Measurements from ENCODE around the gene CSMD2. TPM values are rescaled to one million over a fixed set of nuclear protein-coding genes. Genes with fewer than 3 reads are reported as not detected.

The CSMD2 gene
- total RNA-seq, 1 donor from 2014 or later: under 0.01 TPM

DNA sequence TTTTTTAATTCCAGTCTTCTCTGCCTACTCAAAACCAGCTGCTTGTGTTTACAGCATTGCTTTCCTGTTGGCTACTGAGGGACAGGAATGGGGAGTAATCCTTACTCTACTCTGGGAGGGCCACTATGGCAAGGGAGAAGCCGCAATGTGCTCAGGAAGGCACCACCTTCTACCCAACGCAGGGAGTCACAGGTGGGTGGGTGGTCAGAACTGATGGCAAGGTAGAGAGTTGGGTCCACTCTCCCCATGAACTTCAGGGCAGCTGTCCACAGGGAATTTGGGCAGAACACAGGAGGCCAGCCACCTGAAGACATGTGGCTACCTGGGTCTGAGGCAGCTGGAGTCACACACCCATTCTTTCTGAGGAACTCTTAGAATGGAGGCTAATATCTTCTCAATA is 341.6 kb downstream of the CSMD2 start:
- DNase-seq (ENCODE audit: low read depth in 2 of 2): no peak

DNA sequence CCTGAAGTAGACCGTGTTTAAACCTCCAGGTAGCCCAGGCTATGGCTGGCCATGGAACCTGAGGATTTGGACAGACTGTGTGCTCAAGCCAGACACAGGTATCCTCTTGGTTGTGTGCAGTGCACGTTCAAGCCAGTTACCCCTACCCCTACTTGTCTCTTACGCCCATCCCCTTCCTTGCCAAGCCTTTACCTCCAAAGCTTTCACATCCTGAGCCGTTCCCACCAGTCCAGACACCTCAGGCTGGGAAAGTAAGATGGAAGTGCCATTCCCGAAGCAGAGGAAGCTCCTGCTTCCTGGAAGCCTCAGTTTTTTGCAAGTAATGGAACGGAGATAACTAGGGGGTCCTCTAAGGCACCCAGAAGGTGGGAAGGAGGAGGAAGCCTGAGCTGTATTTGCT is 342.6 kb downstream of the CSMD2 start:
- no peak for DNase-seq (ENCODE audit: low read depth in 2 of 2)

GRCh38 chr1:33821291-33821690 is 343.7 kb downstream of the CSMD2 start:
- no peak for DNase-seq (ENCODE audit: low read depth in 2 of 2)

GRCh38 chr1:33820804-33821203 is 344.2 kb downstream of the CSMD2 start:
- no peak for DNase-seq (ENCODE audit: low read depth in 2 of 2)

GRCh38 chr1:33819913-33820311 is 345.1 kb downstream of the CSMD2 start:
- DNase-seq (ENCODE audit: low read depth in 2 of 2): no peak

GRCh38 chr1:33819290-33819912 is 345.6 kb downstream of the CSMD2 start:
- no peak for DNase-seq (ENCODE audit: low read depth in 2 of 2)

- DNase-seq (ENCODE audit: low read depth in 2 of 2): no peak
These were observed 347.0 kb downstream of the CSMD2 start for GRCh38 chr1:33818071-33818470.

DNA sequence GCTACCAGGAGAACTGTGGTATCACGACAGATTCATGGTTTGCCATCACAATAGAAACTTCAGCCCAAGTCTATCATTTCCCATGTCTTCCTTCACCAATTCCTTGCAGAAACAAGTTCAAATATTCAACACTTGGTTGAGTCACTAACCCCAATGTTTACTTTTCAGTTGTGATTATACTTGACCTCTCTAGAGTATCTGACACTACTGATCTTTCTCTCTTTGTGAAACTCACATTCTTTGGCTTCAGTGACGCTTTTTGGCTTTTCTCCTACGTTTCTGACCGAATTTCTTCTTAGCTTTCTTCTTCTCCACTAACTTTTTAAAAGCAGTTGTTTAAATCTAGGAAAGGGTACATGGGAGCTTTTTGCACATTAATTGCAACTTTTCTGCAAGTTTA is 350.0 kb downstream of the CSMD2 start:
- DNase-seq (ENCODE audit: low read depth in 2 of 2): no peak

GRCh38 chr1:33814166-33814565 is 350.9 kb downstream of the CSMD2 start:
- DNase-seq (ENCODE audit: low read depth in 2 of 2): no peak

DNA sequence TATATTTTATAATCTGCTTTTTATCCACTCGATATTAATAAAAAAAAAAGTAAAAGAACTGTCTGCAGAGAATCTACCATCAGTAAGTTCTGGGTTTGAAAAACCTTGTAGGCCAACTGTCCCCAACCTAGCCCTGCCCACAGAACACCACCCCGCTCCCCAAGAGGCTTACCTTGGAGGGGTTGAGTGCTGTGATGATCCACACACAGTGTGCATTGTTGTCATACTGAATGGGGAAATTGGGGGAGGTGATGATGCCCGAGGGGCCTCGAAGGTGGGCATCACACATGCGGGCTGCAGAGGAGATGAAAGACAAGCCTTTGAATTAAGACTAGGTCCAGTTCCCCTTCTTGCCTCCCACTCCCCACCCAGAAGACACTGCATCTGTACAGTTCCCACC is 354.5 kb downstream of the CSMD2 start:
- no peak for DNase-seq (ENCODE audit: low read depth in 2 of 2)

GRCh38 chr1:33805988-33806387 is 359.0 kb downstream of the CSMD2 start:
- DNase-seq (ENCODE audit: low read depth in 2 of 2): no peak

GRCh38 chr1:33802268-33802667 is 362.8 kb downstream of the CSMD2 start:
- DNase-seq (ENCODE audit: low read depth in 2 of 2): no peak

DNA sequence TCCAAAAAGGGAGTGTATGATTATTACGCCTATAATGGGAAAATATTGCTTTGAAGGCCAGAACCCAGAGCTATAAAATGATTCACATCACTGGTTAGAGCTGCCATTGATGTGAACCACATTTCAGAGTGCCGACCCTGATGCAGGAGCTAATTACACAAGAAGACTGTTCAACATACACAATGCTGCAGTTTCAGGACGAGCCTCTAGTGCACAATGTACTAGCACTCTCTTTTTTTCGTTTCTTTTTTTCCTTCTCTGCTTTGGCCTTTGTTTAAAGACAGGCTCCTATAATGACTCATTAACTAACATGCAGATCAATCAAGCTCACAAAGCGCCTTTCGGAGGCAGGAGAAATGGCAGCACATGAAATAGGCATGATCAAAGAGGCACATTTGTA is 367.2 kb downstream of the CSMD2 start:
- no peak for DNase-seq (ENCODE audit: low read depth in 2 of 2)

DNA sequence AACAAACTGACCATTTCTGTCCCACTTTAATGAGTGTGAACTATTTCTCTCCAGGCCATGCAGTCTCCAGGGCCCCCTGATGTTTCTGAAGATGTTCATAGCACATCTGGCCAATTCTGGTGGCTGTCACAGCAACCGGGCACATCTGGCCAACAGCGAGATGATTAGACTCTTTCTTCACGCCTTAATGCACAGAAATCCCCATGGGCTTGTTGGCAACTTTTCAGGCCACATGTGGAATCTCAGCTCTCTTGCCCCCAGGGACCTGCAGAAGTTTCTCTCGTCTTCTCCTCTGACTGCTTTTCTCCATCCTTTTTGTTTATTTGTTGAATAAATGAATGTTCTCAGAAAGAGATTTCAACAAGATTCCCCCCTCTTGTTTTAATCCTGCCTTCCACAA is 372.4 kb downstream of the CSMD2 start:
- DNase-seq (ENCODE audit: low read depth in 2 of 2): no peak

GRCh38 chr1:33792216-33792615 is 372.8 kb downstream of the CSMD2 start:
- DNase-seq (ENCODE audit: low read depth in 2 of 2): no peak

DNA sequence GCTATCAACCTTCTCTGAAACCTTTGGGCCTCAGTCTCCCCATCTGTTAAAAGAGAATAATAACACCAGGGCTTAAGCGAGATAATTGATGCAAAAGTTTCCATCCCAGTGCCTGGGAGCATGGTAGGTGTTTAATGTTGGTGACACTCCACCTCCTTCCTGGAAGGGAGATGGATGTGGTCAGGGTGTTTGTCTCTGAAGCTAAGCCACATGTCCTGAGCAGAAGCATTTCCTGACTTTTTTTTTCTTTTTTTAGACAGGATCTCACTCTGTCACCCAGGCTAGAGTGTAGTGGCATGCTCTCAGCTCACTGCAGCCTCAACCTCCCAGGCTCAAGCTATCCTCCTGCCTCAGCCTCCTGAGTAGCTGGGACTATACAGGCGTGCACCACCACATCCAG is 373.8 kb downstream of the CSMD2 start:
- no peak for DNase-seq (ENCODE audit: low read depth in 2 of 2)

GRCh38 chr1:33790577-33790976 is 374.5 kb downstream of the CSMD2 start:
- DNase-seq (ENCODE audit: low read depth in 2 of 2): no peak

- no peak for DNase-seq (ENCODE audit: low read depth in 2 of 2)
These were observed 380.2 kb downstream of the CSMD2 start for GRCh38 chr1:33784876-33785275.

- no peak for DNase-seq (ENCODE audit: low read depth in 2 of 2)
These were observed 382.3 kb downstream of the CSMD2 start for GRCh38 chr1:33782776-33783175.

DNA sequence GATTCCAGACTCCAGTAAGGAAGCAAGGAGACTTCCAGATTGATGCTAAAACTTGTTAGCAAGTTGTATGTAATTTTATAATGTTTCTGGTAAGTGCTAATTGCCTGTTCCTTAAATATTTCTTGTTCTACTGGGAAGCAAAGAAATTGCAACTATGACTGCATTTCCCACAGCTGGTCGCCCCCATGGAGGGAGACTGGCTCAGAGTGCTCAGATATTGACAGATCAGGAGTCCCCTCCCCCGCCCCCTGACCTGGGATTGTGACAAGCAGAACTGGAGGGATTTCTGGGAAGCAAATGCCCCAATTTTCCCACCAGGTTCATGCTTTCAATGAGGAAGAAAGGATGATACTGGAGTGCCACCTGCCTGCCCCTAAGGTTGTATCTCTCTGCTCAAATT is 383.4 kb downstream of the CSMD2 start:
- DNase-seq (ENCODE audit: low read depth in 2 of 2): no peak

- no peak for DNase-seq (ENCODE audit: low read depth in 2 of 2)
These were observed 387.7 kb downstream of the CSMD2 start for GRCh38 chr1:33777337-33777736.

- no peak for DNase-seq (ENCODE audit: low read depth in 2 of 2)
These were observed 396.2 kb downstream of the CSMD2 start for GRCh38 chr1:33768821-33769220.

DNA sequence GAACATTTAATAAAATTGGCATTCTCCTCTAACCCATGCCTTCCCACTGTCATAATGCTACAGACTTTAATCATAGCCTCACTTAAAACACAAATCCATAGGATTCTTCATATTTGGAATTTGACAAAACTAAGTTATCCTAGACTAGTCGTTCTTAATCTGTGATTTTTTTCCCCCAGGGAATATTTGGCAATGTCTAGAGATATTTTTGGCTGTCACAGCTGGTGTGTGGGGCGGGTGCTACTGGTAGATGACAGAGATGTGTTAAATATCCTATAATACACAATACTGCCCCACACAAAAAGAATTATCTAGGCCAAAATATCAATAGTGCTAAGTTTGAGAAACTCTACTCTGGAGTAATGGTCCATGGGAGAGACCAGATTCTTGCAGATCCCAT is 396.9 kb downstream of the CSMD2 start:
- DNase-seq (ENCODE audit: low read depth in 2 of 2): no peak

GRCh38 chr1:33764149-33764548 is 400.9 kb downstream of the CSMD2 start:
- no peak for DNase-seq (ENCODE audit: low read depth in 2 of 2)

All from dermis microvascular lymphatic vessel endothelial cell (primary cell).